GM19023 (cell line): ENCODE results near the gene LGALS4.
"Not testable (repeated sequence)": the region's sequence is repeated elsewhere in the genome, so short reads cannot be mapped to it uniquely, and the experiment has no call there.

Experiments
- ATAC-seq: cut with Tn5 transposase; IDR thresholded peaks from one replicate; pipeline ENCODE4 v1.9.1; 2021; ENCODE audit warnings: mild to moderate bottlenecking, moderate library complexity; ENCODE audit not compliant: unreplicated experiment

LGALS4 gene

GRCh38 chr19:38812841-38813320, at the start of gene LGALS4:
TSS of gene LGALS4 (minus strand) at chr19:38812945. CDS start at chr19:38812886, 59 bp downstream.
- ATAC-seq: no peak

GRCh38 chr19:38861368-38861767, 48.6 kb upstream of the LGALS4 start:
- ATAC-seq: no peak

- ATAC-seq: not testable (repeated sequence)
Measured at GRCh38 chr19:38859631-38860204, 47.0 kb upstream of the LGALS4 start.

GRCh38 chr19:38856813-38857212, 44.1 kb upstream of the LGALS4 start:
- no peak for ATAC-seq

GRCh38 chr19:38855751-38856150, 43.0 kb upstream of the LGALS4 start:
- ATAC-seq: not testable (repeated sequence)

GRCh38 chr19:38854961-38855360, 42.2 kb upstream of the LGALS4 start:
- ATAC-seq: not testable (repeated sequence)

GRCh38 chr19:38853214-38853613, 40.5 kb upstream of the LGALS4 start:
- no peak for ATAC-seq

- no peak for ATAC-seq
Measured at GRCh38 chr19:38852231-38853044, 39.7 kb upstream of the LGALS4 start.

- peak; percentile 20 for ATAC-seq
Measured at GRCh38 chr19:38851622-38852230, 39.0 kb upstream of the LGALS4 start.

GRCh38 chr19:38850976-38851621, 38.4 kb upstream of the LGALS4 start:
- no peak for ATAC-seq

- peak; percentile 66 for ATAC-seq
Measured at GRCh38 chr19:38850436-38850975, 37.8 kb upstream of the LGALS4 start.

GRCh38 chr19:38849860-38850435, 37.2 kb upstream of the LGALS4 start, which contains the start of gene HNRNPL:
TSS of gene HNRNPL (minus strand) at chr19:38849986. CDS start at chr19:38849966, 20 bp downstream.
- ATAC-seq: peak; percentile 61

- peak; percentile 24 for ATAC-seq
Measured at GRCh38 chr19:38849147-38849859, 36.6 kb upstream of the LGALS4 start.

GRCh38 chr19:38848299-38849146, 35.8 kb upstream of the LGALS4 start:
- ATAC-seq: no peak

GRCh38 chr19:38846097-38846496, 33.4 kb upstream of the LGALS4 start:
- ATAC-seq: no peak

- no peak for ATAC-seq
Measured at GRCh38 chr19:38845374-38846024, 32.8 kb upstream of the LGALS4 start.

GRCh38 chr19:38844093-38844686, 31.4 kb upstream of the LGALS4 start:
- no peak for ATAC-seq

- no peak for ATAC-seq
Measured at GRCh38 chr19:38843175-38843758, 30.5 kb upstream of the LGALS4 start.
